ENCODE measurements around the gene MAP4K5.

The MAP4K5 gene

DNA sequence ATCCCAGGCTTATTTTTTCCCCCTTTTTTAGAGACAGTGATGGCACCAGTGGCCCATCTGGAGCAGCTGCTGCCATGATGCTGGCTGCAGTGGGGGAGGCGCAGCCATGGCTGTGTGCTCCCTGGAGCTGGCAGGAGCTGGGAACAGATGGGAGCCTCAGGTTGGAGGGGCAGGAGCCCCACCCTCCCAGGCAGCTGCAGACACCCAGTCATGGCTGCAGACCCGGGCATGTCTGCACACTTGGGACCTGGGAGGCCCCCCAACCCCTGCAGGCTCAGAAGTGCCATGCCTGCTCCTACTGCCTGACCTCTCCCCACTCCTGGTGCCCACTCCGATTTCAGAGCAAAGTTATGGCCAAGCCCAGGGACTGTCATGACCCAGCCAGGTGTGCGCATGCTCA lies 160.8 kb downstream of the MAP4K5 start:
- DNase-seq (ENCODE audit: low read depth in 1 of 2, low spot score in 1 of 2), result no peak

Measured in stimulated activated CD4-positive, alpha-beta T cell treated with anti-CD3 and anti-CD28 coated beads, Interleukin-15, amount 100 ng/mL, for 1 hour (primary cell).